Fibroblast of skin of right quadriceps (primary cell): ENCODE results near the gene LAMTOR1.

Experiments used
- DNase-seq: peaks from one replicate; pipeline ENCODE4 v3.0.0-alpha.2; 2013

LAMTOR1 gene

DNA sequence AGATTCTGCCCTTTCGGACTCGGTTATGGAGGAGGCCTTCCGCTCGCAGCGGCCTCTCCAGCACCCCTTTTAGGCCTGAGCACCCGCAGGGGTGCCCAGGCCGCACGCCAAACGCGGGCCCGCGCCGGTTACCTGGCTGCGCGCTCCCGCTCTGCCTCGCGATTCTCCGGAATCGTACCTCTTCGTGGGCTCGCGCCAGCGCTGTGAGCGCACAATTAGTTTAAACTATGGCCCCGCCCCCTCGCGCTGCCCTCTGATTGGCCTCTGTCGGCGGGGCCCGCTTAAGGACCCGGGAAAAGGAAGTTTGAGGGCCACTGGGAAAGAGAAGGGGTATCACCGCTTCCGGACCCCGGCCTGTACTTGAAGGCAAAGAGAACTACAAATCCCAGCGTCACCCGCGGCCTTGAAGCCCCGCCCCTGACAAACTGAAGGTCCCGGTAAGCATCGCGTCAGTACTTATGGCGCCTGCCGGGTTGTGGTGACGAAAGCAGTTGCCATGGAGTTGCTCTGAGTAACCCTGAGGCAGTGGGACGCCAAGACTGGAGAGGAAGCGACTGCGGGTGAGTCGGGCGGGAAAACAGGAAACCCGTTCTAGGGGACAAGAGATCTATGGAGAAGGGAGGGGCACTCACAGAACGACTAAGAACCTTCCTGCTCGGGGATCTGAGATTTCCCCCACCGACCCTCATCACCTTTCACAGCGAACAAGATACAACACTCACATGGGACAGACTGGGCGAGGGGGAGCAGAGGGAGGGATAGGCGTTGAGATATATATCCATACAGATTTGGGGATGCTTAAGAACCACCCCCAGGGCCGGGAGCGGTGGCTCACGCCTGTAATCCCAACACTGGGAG is 22.5 kb downstream of the LAMTOR1 start, which contains the start of the genes LRRC51 and NUMA1:
LRRC51 (plus strand) TSS at position 525 of the 858 bp plus-strand sequence. CDS start 8,234 bp downstream, outside the sequence.
NUMA1 (minus strand) TSS at position 217 of the 858 bp plus-strand sequence. CDS start 44,599 bp downstream, outside the sequence.
- DNase-seq, result peak; percentile 100

GRCh38 chr11:72079819-72080325 is 23.2 kb downstream of the LAMTOR1 start:
- DNase-seq, result no peak

DNA sequence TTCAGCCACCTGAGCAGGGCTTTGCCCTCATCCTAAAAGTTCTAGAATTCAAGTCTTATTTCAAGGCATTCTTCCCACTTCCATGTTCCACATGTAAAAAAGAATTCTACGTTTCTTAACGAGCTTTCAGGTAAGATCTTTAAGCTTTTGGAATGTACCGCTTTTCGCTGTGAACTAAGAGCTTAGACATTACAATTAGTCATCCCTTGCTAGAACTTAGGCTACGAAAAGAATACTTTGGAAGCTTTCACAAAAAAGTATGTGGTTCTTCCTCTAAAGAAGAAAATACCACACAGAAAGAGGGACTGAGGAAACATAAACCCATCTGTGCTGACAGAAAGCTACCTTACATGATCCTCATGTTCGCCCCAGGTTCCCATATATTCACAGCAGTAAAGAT is 24.6 kb downstream of the LAMTOR1 start:
- DNase-seq, result no peak

DNA sequence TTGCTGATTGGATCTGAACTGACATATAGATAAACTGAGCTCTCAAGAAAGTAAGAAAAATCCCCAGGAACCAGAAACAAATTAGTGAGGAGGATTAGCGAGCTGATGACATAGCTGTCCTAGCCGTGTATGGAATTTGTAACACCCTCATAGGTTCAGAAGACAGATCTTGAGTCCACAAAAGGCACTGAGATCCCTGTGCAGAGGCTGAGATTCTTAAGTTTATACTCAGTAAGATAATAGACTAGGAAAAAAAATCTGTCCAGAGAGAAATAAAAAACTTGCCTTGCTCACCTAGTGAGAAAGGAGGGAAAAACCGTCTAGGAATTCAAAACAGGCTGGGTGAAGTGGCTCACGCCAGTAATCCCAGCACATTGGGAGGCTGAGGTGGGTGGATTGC is 27.3 kb downstream of the LAMTOR1 start:
- DNase-seq, result no peak

DNA sequence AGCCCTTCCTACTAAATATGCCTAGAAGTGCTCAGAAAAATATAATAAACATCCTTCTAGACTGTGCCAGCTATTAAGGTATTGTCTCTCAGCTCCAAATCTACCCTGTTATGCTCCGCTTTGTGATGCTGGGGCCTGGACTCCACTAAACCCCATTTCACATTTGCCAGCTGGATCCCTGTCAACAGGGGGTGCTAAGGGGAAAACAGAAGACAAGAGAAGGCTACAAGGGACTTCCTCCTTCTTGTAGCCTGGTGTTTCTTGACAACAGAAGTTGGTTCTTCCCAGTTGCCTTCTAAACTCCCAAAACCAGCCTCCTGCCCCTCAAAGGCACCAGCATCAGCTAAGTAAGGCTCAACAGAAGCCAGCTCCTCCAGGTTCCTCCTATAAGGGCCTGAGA is 28.0 kb downstream of the LAMTOR1 start:
- peak; percentile 22 for DNase-seq

GRCh38 chr11:72072348-72072747 is 30.7 kb downstream of the LAMTOR1 start:
- peak; percentile 77 for DNase-seq

DNA sequence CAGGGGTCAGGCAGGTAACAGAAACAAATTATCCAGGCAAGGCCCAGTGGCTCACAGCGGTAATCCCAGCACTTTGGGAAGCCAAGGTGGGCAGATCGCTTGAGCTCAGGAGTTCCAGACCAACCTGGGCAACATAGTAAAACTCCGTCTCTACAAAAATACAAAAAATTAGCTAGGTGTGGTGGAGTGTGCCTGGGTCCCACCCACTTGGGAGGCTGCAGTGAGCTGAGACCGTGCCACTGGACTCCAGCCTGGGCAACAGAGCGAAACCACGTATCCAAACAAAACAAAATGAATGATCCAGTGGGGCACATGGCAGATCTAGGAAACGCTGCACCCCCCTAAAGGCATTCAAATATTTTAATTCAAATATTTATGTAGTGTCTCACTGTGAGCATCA is 32.6 kb downstream of the LAMTOR1 start:
- no peak for DNase-seq

GRCh38 chr11:72069787-72070251 is 33.3 kb downstream of the LAMTOR1 start:
- DNase-seq, result peak; percentile 53

GRCh38 chr11:72069200-72069599 is 33.9 kb downstream of the LAMTOR1 start:
- DNase-seq, result no peak

GRCh38 chr11:72067676-72068075 is 35.4 kb downstream of the LAMTOR1 start:
- no peak for DNase-seq

DNA sequence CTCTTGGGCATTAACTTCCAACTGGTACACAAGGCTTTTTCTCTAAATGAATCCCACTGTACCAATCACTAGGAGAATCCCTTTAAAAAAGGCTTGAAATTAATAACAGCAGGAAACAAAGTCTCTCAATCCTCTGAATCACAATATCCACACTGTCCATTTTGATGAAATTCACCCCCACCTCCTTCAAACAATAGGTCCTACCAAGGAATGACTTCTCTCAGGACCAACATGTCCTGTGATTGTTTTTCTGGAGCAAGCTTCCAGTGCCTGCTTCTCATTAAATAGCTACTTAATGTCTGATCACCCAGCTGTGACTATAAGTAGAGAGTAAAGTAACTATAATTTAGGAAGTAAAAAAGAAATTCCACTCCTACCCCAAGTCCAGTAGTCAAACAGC is 35.8 kb downstream of the LAMTOR1 start:
- no peak for DNase-seq

DNA sequence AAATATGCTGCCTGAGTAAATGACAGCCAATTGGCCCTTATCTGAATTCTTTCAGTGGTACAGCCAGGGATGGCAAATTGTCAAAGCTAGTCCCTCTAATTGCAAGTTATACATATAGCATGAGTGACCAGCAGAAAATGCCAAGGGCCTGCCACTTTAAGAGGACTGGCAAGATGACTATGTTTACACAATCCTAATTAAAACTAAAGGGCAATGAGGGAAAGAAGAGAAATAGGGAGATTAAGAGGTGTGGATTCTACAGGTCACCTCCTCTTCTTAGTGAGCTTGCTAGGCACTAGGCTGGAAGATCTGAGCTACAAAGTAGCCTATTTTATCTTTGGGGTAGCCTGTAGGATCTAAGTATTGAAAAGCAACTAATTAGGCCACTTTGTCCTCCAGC is 36.2 kb downstream of the LAMTOR1 start:
- DNase-seq, result no peak

GRCh38 chr11:72061739-72062396 is 41.2 kb downstream of the LAMTOR1 start:
- no peak for DNase-seq

- peak; percentile 63 for DNase-seq
These were observed 44.6 kb downstream of the LAMTOR1 start for GRCh38 chr11:72058416-72059034.

DNA sequence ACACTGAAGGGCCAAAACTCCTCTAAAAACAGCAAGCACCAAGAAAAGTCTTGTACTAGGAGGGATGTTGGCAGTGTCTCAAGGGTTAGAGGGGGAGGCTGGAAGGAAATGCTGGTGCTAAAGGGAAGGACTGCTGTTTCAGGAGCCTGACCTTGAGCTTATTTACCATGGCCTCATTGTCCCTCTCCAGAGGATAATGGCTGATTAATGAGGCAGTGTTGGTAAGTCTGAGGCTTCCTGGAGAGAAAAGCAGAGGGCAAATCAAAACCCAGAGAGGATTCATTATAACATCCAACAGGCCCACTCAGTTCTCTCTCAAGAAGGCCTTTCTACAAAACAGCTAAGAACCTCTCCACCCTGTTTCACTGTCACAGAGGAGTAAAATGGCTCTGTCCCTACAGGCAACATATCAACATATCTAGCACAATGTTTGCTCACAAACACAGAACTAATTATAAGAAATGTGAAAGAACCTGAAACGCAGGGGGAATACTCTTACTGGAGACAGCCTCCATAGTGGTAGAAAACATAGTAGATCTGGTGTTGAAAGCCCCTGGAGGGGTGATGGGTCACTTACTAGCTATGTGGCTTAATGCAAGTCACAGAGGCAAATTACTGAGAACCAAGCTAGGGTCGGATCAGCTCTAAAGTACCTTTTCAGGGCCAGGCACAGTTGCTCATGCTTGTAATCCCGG is 54.2 kb downstream of the LAMTOR1 start:
- no peak for DNase-seq
